Heart left ventricle (tissue), 16 donors: ENCODE results near the gene C2CD5. TPM values are rescaled to one million over a fixed set of nuclear protein-coding genes. Genes with fewer than 3 reads are reported as not detected.

ENCODE experiments used
- ATAC-seq, 4 donors: fragments of 200-7000 bp; cut with Tn5 transposase; one replicate each; pipeline ENCODE4 v1.9.1; 2020 to 2022; ENCODE audit warnings: moderate library complexity in 4 of 4, mild to moderate bottlenecking in 3 of 4, moderate number of reproducible peaks in 1 of 4
- DNase-seq, 5 donors: peaks; one replicate each; pipeline ENCODE4 v3.0.0-alpha.2; 2020
- H3K27ac ChIP-seq, 12 donors: fragments of 200-600 bp; sonication (generic) in 4 of 12; one replicate each; pipeline versions ENCODE4 v1.5.0 to v1.8.0; 2016 to 2022; ENCODE audit warnings: mild to moderate bottlenecking in 2 of 12
- H3K27me3 ChIP-seq, 9 donors: fragments of 200-600 bp; sonication (generic) in 2 of 9; one replicate each; pipeline versions ENCODE4 v1.5.1 to v1.8.0; 2016 to 2022; ENCODE audit warnings: mild to moderate bottlenecking in 3 of 9
- H3K36me3 ChIP-seq, 9 donors: fragments of 200-600 bp; sonication (generic) in 2 of 9; one replicate each; pipeline versions ENCODE4 v1.5.0 to v1.8.0; 2018 to 2022; ENCODE audit warnings: mild to moderate bottlenecking in 2 of 9
- H3K4me1 ChIP-seq, 12 donors: fragments of 200-600 bp; sonication (generic) in 4 of 12; one replicate each; pipeline versions ENCODE4 v1.5.0 to v1.8.0; 2016 to 2022; ENCODE audit warnings: mild to moderate bottlenecking in 3 of 12
- H3K4me3 ChIP-seq, 12 donors: fragments of 200-600 bp; sonication (generic) in 4 of 12; one replicate each; pipeline versions ENCODE4 v1.5.0 to v1.8.0; 2017 to 2022; ENCODE audit warnings: mild to moderate bottlenecking in 9 of 12, moderate library complexity in 4 of 12
- H3K9me3 ChIP-seq, 12 donors: fragments of 200-600 bp; sonication (generic) in 4 of 12; one replicate each; pipeline versions ENCODE4 v1.5.0 to v1.8.0; 2016 to 2022; ENCODE audit warnings: mild to moderate bottlenecking in 1 of 12
- POLR2A ChIP-seq, 2 donors: fragments of 450-650 bp; IDR thresholded peaks; one replicate each; pipeline ENCODE4 v1.6.1; 2017; ENCODE audit warnings: antibody characterized with exemption in 2 of 2, mild to moderate bottlenecking in 2 of 2, moderate library complexity in 2 of 2
- WGBS, 4 donors: extraction: QIAGEN DNeasy Blood & Tissue Kit in 2 of 4; methylation state at CpG; one replicate each; pipeline versions ENCODE4 v1.1.5 to v1.1.7; 2013 to 2018; 5-methylcytosine and 5-hydroxymethylcytosine counted together
- intact Hi-C, 10 donors: fragments of 100-400 bp; cut with DNase I; formaldehyde crosslinking; loops; one replicate each; pipeline versions ENCODE4 v1.11.1 to v1.14.2; 2022
- polyA plus RNA-seq, 2 donors: library from polyadenylated mRNA; stranded (reverse); fragments of 200-250 nt; gene quantifications; one replicate each; pipeline ENCODE4 v1.2.3, GENCODE V29; 2013
- total RNA-seq, 9 donors: library from RNA; depleted of rRNA in 2 of 9; stranded (reverse); fragments of >200 nt in 2 of 9; fragmentation: NEBNext Ultra II Directional in 3 of 9; extraction: Animal tissue kit (Norgen Biotek cat#: 25700) in 3 of 9; gene quantifications; one replicate each; pipeline versions ENCODE4 v1.1.0 to v1.2.4, GENCODE V29; 2016 to 2023
- TF ChIP-seq, protein P1 (sequence below), 12 donors: fragments of 200-600 bp; sonication (generic) in 4 of 12; IDR thresholded peaks; one replicate each; pipeline versions ENCODE4 v1.5.0 to v1.8.0; 2018 to 2022; ENCODE audit warnings: antibody characterized with exemption in 12 of 12, mild to moderate bottlenecking in 5 of 12
- donor health status: ischemic (EF 13 %, LVEDD 7.1; RV severe dilation, severe dysfunction).
- donor health status: healthy with polysubstance abuse.
- donor health status: DM: no; HTN: yes; CAD: no.
- donor health status: DM: no; HTN: no; CAD: no.
- donor health status: ischemic (EF 25% LVEDD 6.9; RV normal size, moderate dysfunction).
- donor health status: ischemic (EF 25% LVEDD 5.7; RV mildly dilated, moderate dysfunction).
- donor health status: healthy.
- donor health status: DM: yes; HTN: yes; CAD: no.
- donor health status: ischemic (EF 35%, LVEDD 5.7; RV mildly dilated, moderate dysfunction).
- donor health status: nonischemic (EF 11% LVEDD 7.7; RV severe dilation, severe dysfunction).
- donor health status: DM: yes; HTN: yes; CAD: no.
- donor health status: PGD.
- donor health status: ischemic (EF 29% LVEDD 5.4; RV normal size, mild dysfunction).
- donor health status: nonischemic (EF 23%, LVEDD 6.1; RV moderate dilation, normal function).

Gene C2CD5
- total and polyA plus RNA-seq, 11 donors = 6.6 to 28.0 (median 17.3) TPM

DNA sequence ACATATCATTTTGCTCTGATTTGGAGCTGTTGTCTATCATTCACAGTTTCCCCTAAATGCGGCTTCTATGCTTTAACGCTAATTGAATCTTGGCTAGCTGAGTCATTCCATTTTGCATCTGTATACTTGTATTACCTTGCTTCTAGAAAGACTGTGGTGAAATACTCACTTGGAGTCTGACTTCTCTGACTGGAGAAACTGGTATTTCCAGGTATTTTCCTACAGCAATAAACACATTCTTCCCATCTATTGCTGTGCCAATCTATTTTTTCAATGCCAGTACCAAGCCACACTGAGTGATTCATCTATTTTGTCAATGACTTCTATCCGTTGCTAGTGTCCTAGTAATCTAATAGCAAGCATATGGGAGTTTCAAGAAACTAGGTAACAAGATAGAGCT, 133.9 kb downstream of the C2CD5 start:
- Histone ChIP-seq H3K36me3 (no peaks in the 10 kb centered on the region), H3K27ac (peak overlapping the region in 1 of 12 donors; percentile 73), H3K4me1 (peaks cover 0 to 11% (median 5%) of the 10 kb centered on the region in 12 donors), H3K27me3 (no peaks in the 10 kb centered on the region), H3K9me3 (no peaks in the 10 kb centered on the region), H3K4me3 (peak overlapping the region in 1 of 12 donors; percentile 43)
- 87 to 92% (median 90%) methylated on average over 3 of the region's 3 CpGs for WGBS, 4 donors
- ATAC-seq (no peak), DNase-seq (no peak)
- TF ChIP-seq, protein P1, sequence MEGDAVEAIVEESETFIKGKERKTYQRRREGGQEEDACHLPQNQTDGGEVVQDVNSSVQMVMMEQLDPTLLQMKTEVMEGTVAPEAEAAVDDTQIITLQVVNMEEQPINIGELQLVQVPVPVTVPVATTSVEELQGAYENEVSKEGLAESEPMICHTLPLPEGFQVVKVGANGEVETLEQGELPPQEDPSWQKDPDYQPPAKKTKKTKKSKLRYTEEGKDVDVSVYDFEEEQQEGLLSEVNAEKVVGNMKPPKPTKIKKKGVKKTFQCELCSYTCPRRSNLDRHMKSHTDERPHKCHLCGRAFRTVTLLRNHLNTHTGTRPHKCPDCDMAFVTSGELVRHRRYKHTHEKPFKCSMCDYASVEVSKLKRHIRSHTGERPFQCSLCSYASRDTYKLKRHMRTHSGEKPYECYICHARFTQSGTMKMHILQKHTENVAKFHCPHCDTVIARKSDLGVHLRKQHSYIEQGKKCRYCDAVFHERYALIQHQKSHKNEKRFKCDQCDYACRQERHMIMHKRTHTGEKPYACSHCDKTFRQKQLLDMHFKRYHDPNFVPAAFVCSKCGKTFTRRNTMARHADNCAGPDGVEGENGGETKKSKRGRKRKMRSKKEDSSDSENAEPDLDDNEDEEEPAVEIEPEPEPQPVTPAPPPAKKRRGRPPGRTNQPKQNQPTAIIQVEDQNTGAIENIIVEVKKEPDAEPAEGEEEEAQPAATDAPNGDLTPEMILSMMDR (IDR thresholded peaks at IDR 0.05) = no peak
- no peak for TF ChIP-seq POLR2A (IDR thresholded peaks at IDR 0.05)
- intact Hi-C loops = no loop called here

DNA sequence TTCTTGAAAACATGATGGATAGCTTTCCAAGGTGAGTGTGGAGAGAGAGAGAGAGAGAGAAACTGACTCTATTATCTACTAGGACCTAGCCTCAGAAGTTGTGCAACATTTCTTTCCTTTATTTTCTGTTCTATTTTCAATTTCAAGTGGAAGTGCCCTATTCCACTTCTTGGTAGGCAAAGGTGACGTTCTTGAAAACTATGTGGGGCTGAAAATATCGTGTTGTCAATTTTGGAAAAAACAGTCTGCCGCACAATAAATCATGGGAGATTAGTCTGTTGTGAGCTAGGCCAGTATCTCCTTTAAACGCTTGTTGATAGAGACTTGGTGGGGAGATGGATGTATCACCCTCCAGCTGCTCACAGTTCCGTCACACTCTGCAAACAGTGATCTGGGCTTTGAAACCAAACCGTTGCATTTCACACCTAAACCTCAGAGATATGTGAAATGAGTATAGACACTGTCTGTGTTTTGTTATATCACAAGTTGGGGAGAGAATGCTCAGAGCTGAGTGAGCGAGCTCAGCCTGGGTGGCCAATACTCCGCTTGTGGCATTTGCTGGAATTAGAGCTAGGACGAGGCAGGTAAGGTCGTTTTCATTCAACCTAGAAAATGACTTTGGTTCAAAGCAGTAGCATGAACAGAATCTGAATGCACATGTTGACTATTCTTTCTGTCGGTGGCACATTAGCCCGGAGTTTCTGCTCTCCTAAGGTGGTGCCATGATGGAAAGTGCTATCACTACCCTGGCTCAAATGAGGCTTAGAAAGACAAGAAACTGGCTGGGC, 134.8 kb downstream of the C2CD5 start:
- H3K4me1 ChIP-seq = peaks cover 0 to 6% (median 0%) of the 10 kb centered on the region in 12 donors
- H3K9me3 ChIP-seq = peaks cover 0 to 7% (median 0%) of the 10 kb centered on the region in 12 donors
- H3K4me3 ChIP-seq = peak overlapping the region in 1 of 12 donors; percentile 43
- no peak for TF ChIP-seq POLR2A (IDR thresholded peaks at IDR 0.05)
- TF ChIP-seq, protein P1 (IDR thresholded peaks at IDR 0.05) = no peak
- no peaks in the 10 kb centered on the region for H3K36me3 ChIP-seq
- H3K27me3 ChIP-seq = no peaks in the 10 kb centered on the region
- ATAC-seq = peak in 1 of 4 donors; percentile 37
- intact Hi-C loops = loop anchor here in 1 of 10 donors (5.0 kb wide), 1 partner anchor 172 kb away; no protein-coding TSS in a partner anchor
- WGBS, 4 donors = 70 to 74% (median 73%) methylated on average over 12 of the region's 12 CpGs
- DNase-seq = no peak
- peak overlapping the region in 2 of 12 donors; percentile 19 to 73 for H3K27ac ChIP-seq

DNA sequence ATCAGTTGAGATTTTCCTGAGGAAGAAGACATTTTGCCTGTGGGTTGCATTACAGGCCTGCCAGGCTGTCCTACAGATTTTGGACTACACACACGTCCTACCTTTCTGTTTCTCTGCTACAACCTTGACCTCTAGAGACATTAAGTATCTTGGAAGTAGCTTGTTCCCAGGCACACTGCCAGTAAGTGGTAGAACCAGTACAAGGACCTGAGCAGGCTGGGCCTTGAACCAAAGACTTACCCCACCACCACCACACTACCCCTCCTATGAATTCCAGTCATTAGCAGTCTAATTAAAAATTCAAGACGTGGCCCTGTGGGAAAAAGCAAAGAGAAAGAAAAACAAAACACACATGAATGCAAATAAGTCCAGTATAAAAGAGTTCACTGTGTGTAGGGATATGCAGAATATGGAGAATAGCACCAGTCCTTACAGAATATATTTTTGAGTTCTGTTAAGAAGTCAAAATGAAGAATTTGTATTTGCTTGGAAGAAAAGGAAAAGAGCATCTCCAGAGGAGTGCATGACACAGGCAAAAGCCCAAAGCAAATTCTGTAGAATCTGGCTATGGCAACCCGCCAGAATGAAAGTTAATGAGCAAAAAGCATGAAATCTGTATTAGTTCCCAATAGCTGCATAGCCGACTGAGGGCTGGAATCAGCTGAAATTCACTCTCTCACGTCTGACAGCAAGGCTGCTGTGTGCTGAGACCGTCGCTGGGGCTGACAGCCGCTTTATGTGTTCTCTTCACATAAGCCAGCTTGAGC, 135.5 kb downstream of the C2CD5 start:
- H3K27ac ChIP-seq = peak overlapping the region in 2 of 12 donors; percentile 19 to 73
- no peak for ATAC-seq

More for the DNA sequence above, 135.5 kb downstream of the C2CD5 start:
- 41 to 51% (median 43%) methylated on average over 8 of the region's 8 CpGs for WGBS, 4 donors
- no peak for TF ChIP-seq POLR2A (IDR thresholded peaks at IDR 0.05)
- TF ChIP-seq, protein P1 (IDR thresholded peaks at IDR 0.05) = no peak
- H3K36me3 ChIP-seq = no peaks in the 10 kb centered on the region
- peak overlapping the region in 1 of 12 donors; percentile 23 for H3K4me3 ChIP-seq
- intact Hi-C loops = loop anchor here in 1 of 10 donors (5.0 kb wide), 1 partner anchor 171 kb away; no protein-coding TSS in a partner anchor
- peaks cover 0 to 6% (median 0%) of the 10 kb centered on the region in 12 donors for H3K4me1 ChIP-seq
- no peaks in the 10 kb centered on the region for H3K27me3 ChIP-seq
- H3K9me3 ChIP-seq = peaks cover 0 to 8% (median 0%) of the 10 kb centered on the region in 12 donors
- no peak for DNase-seq
